GM21786 (cell line): ENCODE results near the gene KIAA0930.

Source experiments
- ATAC-seq: cut with Tn5 transposase; IDR thresholded peaks from one replicate; pipeline ENCODE4 v1.9.1; 2021; ENCODE audit not compliant: unreplicated experiment

KIAA0930 gene

GRCh38 chr22:45223304-45224117 lies 17.2 kb downstream of the KIAA0930 start:
- ATAC-seq: no peak

GRCh38 chr22:45221201-45221600 lies 19.5 kb downstream of the KIAA0930 start:
- no peak for ATAC-seq

- ATAC-seq: no peak
These were observed 21.7 kb downstream of the KIAA0930 start for GRCh38 chr22:45218976-45219375.

GRCh38 chr22:45217806-45218205 lies 22.9 kb downstream of the KIAA0930 start:
- ATAC-seq: no peak

GRCh38 chr22:45217345-45217744 lies 23.3 kb downstream of the KIAA0930 start:
- ATAC-seq: no peak

GRCh38 chr22:45216133-45217003 lies 24.3 kb downstream of the KIAA0930 start:
- ATAC-seq: no peak

- no peak for ATAC-seq
These were observed 27.5 kb downstream of the KIAA0930 start for GRCh38 chr22:45212992-45213751.

GRCh38 chr22:45212306-45212709 lies 28.4 kb downstream of the KIAA0930 start:
- ATAC-seq: no peak

- ATAC-seq: no peak
These were observed 28.8 kb downstream of the KIAA0930 start for GRCh38 chr22:45211848-45212247.

- ATAC-seq: no peak
These were observed 29.3 kb downstream of the KIAA0930 start for GRCh38 chr22:45211435-45211834.

GRCh38 chr22:45210991-45211390 lies 29.7 kb downstream of the KIAA0930 start:
- ATAC-seq: no peak

GRCh38 chr22:45210577-45210976 lies 30.1 kb downstream of the KIAA0930 start:
- no peak for ATAC-seq

- ATAC-seq: no peak
These were observed 30.5 kb downstream of the KIAA0930 start for GRCh38 chr22:45210174-45210573.

- ATAC-seq: no peak
These were observed 31.5 kb downstream of the KIAA0930 start for GRCh38 chr22:45208993-45209838.

GRCh38 chr22:45208696-45208992 lies 32.0 kb downstream of the KIAA0930 start:
- ATAC-seq: no peak

- no peak for ATAC-seq
These were observed 32.6 kb downstream of the KIAA0930 start for GRCh38 chr22:45207981-45208664.

GRCh38 chr22:45207533-45207932 lies 33.2 kb downstream of the KIAA0930 start:
- no peak for ATAC-seq

GRCh38 chr22:45206233-45206632 lies 34.5 kb downstream of the KIAA0930 start:
- ATAC-seq: no peak

- no peak for ATAC-seq
These were observed 35.3 kb downstream of the KIAA0930 start for GRCh38 chr22:45205276-45205925.
